HEK293 (cell line): ENCODE measurements around the gene RBMS1.

Source experiments
- KLF8 ChIP-seq: fragments of 450-650 bp; formaldehyde crosslinking; IDR thresholded peaks from 2 replicates; pipeline ENCODE4 v1.5.1; 2016; ENCODE audit warnings: missing biosample characterization, missing genetic modification characterization
- OSR2 ChIP-seq: fragments of 450-650 bp; formaldehyde crosslinking; IDR thresholded peaks from 2 replicates; pipeline ENCODE4 v1.5.1; 2016; ENCODE audit warnings: missing biosample characterization, missing genetic modification characterization
- TCF7L2 ChIP-seq: IDR thresholded peaks from 2 replicates; pipeline ENCODE4 v1.6.1; 2011; ENCODE audit warnings: low read depth, mild to moderate bottlenecking, inconsistent platforms, low read length, moderate library complexity, borderline replicate concordance
- ZNF121 ChIP-seq: fragments of 450-650 bp; formaldehyde crosslinking; IDR thresholded peaks from 2 replicates; pipeline ENCODE4 v1.5.1; 2016; ENCODE audit warnings: missing biosample characterization, missing genetic modification characterization
- ZNF175 ChIP-seq: fragments of 450-650 bp; formaldehyde crosslinking; IDR thresholded peaks from 2 replicates; pipeline ENCODE4 v1.5.1; 2016; ENCODE audit warnings: missing biosample characterization, missing genetic modification characterization
- ZNF19 ChIP-seq: fragments of 450-650 bp; formaldehyde crosslinking; IDR thresholded peaks from 2 replicates; pipeline ENCODE4; 2016; ENCODE audit warnings: missing biosample characterization, missing genetic modification characterization, low read depth
- ZNF2 ChIP-seq: fragments of 450-650 bp; formaldehyde crosslinking; IDR thresholded peaks from 2 replicates; pipeline ENCODE4 v1.5.1; 2016; ENCODE audit warnings: missing biosample characterization, missing genetic modification characterization
- ZNF202 ChIP-seq: fragments of 450-650 bp; formaldehyde crosslinking; IDR thresholded peaks from 2 replicates; pipeline ENCODE4 v1.5.1; 2016; ENCODE audit warnings: missing biosample characterization, missing genetic modification characterization, borderline replicate concordance
- ZNF292 ChIP-seq: fragments of 450-650 bp; formaldehyde crosslinking; IDR thresholded peaks from 2 replicates; pipeline ENCODE4 v1.5.1; 2016; ENCODE audit warnings: low read depth, missing biosample characterization, missing genetic modification characterization, borderline replicate concordance
- ZNF350 ChIP-seq: fragments of 450-650 bp; formaldehyde crosslinking; IDR thresholded peaks from 2 replicates; pipeline ENCODE4 v1.5.0; 2017; ENCODE audit warnings: missing biosample characterization, mild to moderate bottlenecking, missing genetic modification characterization
- ZNF391 ChIP-seq: fragments of 450-650 bp; formaldehyde crosslinking; IDR thresholded peaks from 2 replicates; pipeline ENCODE4 v1.5.1; 2016; ENCODE audit warnings: low read depth, missing biosample characterization, missing genetic modification characterization, borderline replicate concordance
- ZNF423 ChIP-seq: fragments of 450-650 bp; formaldehyde crosslinking; IDR thresholded peaks from 2 replicates; pipeline ENCODE4 v1.5.1; 2016; ENCODE audit warnings: missing biosample characterization, missing genetic modification characterization
- ZNF473 ChIP-seq: fragments of 450-650 bp; formaldehyde crosslinking; IDR thresholded peaks from 2 replicates; pipeline ENCODE4 v1.5.1; 2017; ENCODE audit warnings: missing biosample characterization, missing genetic modification characterization
- ZNF555 ChIP-seq: fragments of 450-650 bp; formaldehyde crosslinking; conservative IDR thresholded peaks from 2 replicates; pipeline ENCODE4 v1.5.1; 2017; ENCODE audit warnings: missing biosample characterization, mild to moderate bottlenecking, missing genetic modification characterization, inconsistent platforms
- ZNF560 ChIP-seq: fragments of 450-650 bp; formaldehyde crosslinking; IDR thresholded peaks from 2 replicates; pipeline ENCODE4 v1.5.1; 2017; ENCODE audit warnings: missing biosample characterization, missing genetic modification characterization, borderline replicate concordance
- ZNF596 ChIP-seq: fragments of 450-650 bp; IDR thresholded peaks from 2 replicates; pipeline ENCODE4 v1.5.0; 2018; ENCODE audit warnings: missing biosample characterization, mild to moderate bottlenecking, missing genetic modification characterization, moderate library complexity
- ZNF621 ChIP-seq: fragments of 450-650 bp; formaldehyde crosslinking; IDR thresholded peaks from 2 replicates; pipeline ENCODE4 v1.5.1; 2017; ENCODE audit warnings: missing biosample characterization, missing genetic modification characterization
- ZNF664 ChIP-seq: fragments of 450-650 bp; formaldehyde crosslinking; IDR thresholded peaks from 2 replicates; pipeline ENCODE4 v1.5.1; 2016; ENCODE audit warnings: missing biosample characterization, missing genetic modification characterization
- ZNF830 ChIP-seq: fragments of 450-650 bp; IDR thresholded peaks from 2 replicates; pipeline ENCODE4 v1.5.0; 2018; ENCODE audit warnings: missing biosample characterization, missing genetic modification characterization, low read depth, mild to moderate bottlenecking, moderate library complexity
- ZNF843 ChIP-seq: fragments of 450-650 bp; formaldehyde crosslinking; IDR thresholded peaks from 2 replicates; pipeline ENCODE4 v1.5.1; 2016; ENCODE audit warnings: missing biosample characterization, missing genetic modification characterization
- TF ChIP-seq, protein P1 (sequence below): fragments of 450-650 bp; IDR thresholded peaks from 2 replicates; pipeline ENCODE4 v1.5.1; 2018; ENCODE audit warnings: missing biosample characterization, missing genetic modification characterization
- TF ChIP-seq, protein P2 (sequence below): fragments of 450-650 bp; formaldehyde crosslinking; IDR thresholded peaks from 2 replicates; pipeline ENCODE4 v1.5.1; 2016; ENCODE audit warnings: missing biosample characterization, missing genetic modification characterization
- TF ChIP-seq, protein P3 (sequence below): fragments of 450-650 bp; formaldehyde crosslinking; IDR thresholded peaks from 2 replicates; pipeline ENCODE4 v1.5.1; 2017; ENCODE audit warnings: missing biosample characterization, missing genetic modification characterization
- TF ChIP-seq, protein P4 (sequence below): sonication (generic); formaldehyde crosslinking; IDR thresholded peaks from 2 replicates; pipeline ENCODE4 v1.8.1; 2022; ENCODE audit warnings: mild to moderate bottlenecking, moderate library complexity, missing genetic modification reagents

RBMS1 gene

DNA sequence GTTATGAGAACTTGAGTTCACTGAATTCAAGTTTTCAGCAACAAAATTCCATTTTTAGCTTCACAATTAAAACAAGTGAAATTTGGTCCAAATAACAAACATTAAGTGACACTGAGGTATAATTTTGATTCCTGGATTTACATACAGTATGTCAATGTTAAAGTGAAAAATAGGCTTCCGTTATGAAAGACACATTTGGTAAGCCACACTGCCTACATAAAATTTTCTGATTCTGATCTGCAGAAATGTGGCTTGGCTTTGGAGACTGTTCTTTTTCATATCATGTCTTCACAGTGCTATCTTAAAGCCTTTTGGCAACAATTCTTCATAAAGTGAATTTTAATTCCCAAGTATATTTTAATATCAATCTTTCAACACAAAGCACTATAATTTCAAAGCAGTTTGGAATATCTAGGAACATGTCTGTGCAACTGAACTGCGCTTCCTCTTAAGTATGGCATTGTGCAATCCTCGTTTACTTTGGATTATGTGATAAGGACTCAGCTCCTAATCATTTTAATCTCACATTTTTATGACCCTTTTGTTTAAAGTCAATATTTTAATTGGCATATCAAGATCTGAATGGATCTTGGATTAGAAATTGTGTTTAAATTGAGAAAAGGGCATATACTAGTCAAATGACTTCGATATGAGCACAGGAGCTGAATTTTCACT lies 60.0 kb downstream of the RBMS1 start (continued):
- TF ChIP-seq ZNF473 (tag by site-specific recombination) (no peak), ZNF423 (no peak), ZNF350 (tag by site-specific recombination) (no peak), ZNF555 (no peak), ZNF19 (tag by site-specific recombination) (no peak), ZNF391 (tag by site-specific recombination) (no peak), ZNF664 (tag by site-specific recombination) (no peak), OSR2 (tag by site-specific recombination) (peak; percentile 72), ZNF843 (tag by site-specific recombination) (peak; percentile 56), ZNF2 (tag by site-specific recombination) (no peak), ZNF175 (tag by site-specific recombination) (no peak), ZNF830 (tag by site-specific recombination) (no peak), ZNF596 (tag by site-specific recombination) (no peak), ZNF560 (tag by site-specific recombination) (no peak), ZNF621 (tag by site-specific recombination) (no peak), KLF8 (tag by site-specific recombination) (peak; percentile 29; the same call in 1 of the 2 replicates), TCF7L2 (0 out of 2 replicates have a peak, but pooled peaks have one; percentile 17), ZNF202 (no peak), ZNF292 (tag by site-specific recombination) (no peak), ZNF121 (tag by site-specific recombination) (no peak)
- TF ChIP-seq, protein P1, sequence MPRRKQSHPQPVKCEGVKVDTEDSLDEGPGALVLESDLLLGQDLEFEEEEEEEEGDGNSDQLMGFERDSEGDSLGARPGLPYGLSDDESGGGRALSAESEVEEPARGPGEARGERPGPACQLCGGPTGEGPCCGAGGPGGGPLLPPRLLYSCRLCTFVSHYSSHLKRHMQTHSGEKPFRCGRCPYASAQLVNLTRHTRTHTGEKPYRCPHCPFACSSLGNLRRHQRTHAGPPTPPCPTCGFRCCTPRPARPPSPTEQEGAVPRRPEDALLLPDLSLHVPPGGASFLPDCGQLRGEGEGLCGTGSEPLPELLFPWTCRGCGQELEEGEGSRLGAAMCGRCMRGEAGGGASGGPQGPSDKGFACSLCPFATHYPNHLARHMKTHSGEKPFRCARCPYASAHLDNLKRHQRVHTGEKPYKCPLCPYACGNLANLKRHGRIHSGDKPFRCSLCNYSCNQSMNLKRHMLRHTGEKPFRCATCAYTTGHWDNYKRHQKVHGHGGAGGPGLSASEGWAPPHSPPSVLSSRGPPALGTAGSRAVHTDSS: no peak
- TF ChIP-seq, protein P2, sequence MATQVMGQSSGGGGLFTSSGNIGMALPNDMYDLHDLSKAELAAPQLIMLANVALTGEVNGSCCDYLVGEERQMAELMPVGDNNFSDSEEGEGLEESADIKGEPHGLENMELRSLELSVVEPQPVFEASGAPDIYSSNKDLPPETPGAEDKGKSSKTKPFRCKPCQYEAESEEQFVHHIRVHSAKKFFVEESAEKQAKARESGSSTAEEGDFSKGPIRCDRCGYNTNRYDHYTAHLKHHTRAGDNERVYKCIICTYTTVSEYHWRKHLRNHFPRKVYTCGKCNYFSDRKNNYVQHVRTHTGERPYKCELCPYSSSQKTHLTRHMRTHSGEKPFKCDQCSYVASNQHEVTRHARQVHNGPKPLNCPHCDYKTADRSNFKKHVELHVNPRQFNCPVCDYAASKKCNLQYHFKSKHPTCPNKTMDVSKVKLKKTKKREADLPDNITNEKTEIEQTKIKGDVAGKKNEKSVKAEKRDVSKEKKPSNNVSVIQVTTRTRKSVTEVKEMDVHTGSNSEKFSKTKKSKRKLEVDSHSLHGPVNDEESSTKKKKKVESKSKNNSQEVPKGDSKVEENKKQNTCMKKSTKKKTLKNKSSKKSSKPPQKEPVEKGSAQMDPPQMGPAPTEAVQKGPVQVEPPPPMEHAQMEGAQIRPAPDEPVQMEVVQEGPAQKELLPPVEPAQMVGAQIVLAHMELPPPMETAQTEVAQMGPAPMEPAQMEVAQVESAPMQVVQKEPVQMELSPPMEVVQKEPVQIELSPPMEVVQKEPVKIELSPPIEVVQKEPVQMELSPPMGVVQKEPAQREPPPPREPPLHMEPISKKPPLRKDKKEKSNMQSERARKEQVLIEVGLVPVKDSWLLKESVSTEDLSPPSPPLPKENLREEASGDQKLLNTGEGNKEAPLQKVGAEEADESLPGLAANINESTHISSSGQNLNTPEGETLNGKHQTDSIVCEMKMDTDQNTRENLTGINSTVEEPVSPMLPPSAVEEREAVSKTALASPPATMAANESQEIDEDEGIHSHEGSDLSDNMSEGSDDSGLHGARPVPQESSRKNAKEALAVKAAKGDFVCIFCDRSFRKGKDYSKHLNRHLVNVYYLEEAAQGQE (tag by site-specific recombination): no peak
- TF ChIP-seq, protein P3, sequence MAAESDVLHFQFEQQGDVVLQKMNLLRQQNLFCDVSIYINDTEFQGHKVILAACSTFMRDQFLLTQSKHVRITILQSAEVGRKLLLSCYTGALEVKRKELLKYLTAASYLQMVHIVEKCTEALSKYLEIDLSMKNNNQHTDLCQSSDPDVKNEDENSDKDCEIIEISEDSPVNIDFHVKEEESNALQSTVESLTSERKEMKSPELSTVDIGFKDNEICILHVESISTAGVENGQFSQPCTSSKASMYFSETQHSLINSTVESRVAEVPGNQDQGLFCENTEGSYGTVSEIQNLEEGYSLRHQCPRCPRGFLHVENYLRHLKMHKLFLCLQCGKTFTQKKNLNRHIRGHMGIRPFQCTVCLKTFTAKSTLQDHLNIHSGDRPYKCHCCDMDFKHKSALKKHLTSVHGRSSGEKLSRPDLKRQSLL (tag by site-specific recombination): no peak
- TF ChIP-seq, protein P4, sequence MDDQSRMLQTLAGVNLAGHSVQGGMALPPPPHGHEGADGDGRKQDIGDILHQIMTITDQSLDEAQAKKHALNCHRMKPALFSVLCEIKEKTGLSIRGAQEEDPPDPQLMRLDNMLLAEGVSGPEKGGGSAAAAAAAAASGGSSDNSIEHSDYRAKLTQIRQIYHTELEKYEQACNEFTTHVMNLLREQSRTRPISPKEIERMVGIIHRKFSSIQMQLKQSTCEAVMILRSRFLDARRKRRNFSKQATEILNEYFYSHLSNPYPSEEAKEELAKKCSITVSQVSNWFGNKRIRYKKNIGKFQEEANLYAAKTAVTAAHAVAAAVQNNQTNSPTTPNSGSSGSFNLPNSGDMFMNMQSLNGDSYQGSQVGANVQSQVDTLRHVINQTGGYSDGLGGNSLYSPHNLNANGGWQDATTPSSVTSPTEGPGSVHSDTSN (CRISPR knock-in tag): no peak
